Hepatocyte (in vitro differentiated cells): ENCODE results near the gene PIEZO1. TPM values are rescaled to one million over a fixed set of nuclear protein-coding genes. Genes with fewer than 3 reads are reported as not detected.

Source experiments
- DNase-seq: peaks from one replicate; pipeline ENCODE4 v3.0.0-alpha.2; 2016; ENCODE audit warnings: low spot score
- H2AFZ ChIP-seq: fragments of 200-600 bp; sonication (generic); 2 replicates; pipeline ENCODE4 v1.6.0; 2016; ENCODE audit warnings: antibody characterized with exemption, mild to moderate bottlenecking
- H3K27ac ChIP-seq: fragments of 200-600 bp; sonication (generic); 2 replicates; pipeline ENCODE4 v1.5.1; 2016; ENCODE audit warnings: mild to moderate bottlenecking
- H3K27me3 ChIP-seq: fragments of 200-600 bp; sonication (generic); 2 replicates; pipeline ENCODE4 v1.6.1; 2016
- H3K36me3 ChIP-seq: fragments of 200-600 bp; sonication (generic); replicated peaks from 2 replicates; pipeline ENCODE4 v1.5.1; 2016; ENCODE audit warnings: low read depth; ENCODE audit not compliant: insufficient read depth
- H3K4me1 ChIP-seq: fragments of 200-600 bp; sonication (generic); 2 replicates; pipeline ENCODE4 v1.5.1; 2016; ENCODE audit warnings: mild to moderate bottlenecking, moderate library complexity; ENCODE audit not compliant: insufficient read depth
- H3K4me2 ChIP-seq: fragments of 200-600 bp; sonication (generic); 2 replicates; pipeline ENCODE4 v1.6.0; 2016
- H3K4me3 ChIP-seq: fragments of 200-600 bp; sonication (generic); 2 replicates; pipeline ENCODE4 v1.5.1; 2016; ENCODE audit warnings: mild to moderate bottlenecking
- H3K79me2 ChIP-seq: fragments of 200-600 bp; sonication (generic); 2 replicates; pipeline ENCODE4 v1.6.0; 2017; ENCODE audit warnings: mild to moderate bottlenecking
- H3K9me2 ChIP-seq: fragments of 200-600 bp; sonication (generic); replicated peaks from 2 replicates; pipeline ENCODE4 v1.6.0; 2017; ENCODE audit warnings: mild to moderate bottlenecking; ENCODE audit not compliant: insufficient read depth
- H3K9me3 ChIP-seq: fragments of 200-600 bp; sonication (generic); 2 replicates; pipeline ENCODE4 v1.5.1; 2016; ENCODE audit warnings: low read depth, mild to moderate bottlenecking
- H4K20me1 ChIP-seq: fragments of 200-600 bp; sonication (generic); 2 replicates; pipeline ENCODE4 v1.6.0; 2016; ENCODE audit warnings: mild to moderate bottlenecking; ENCODE audit not compliant: insufficient read depth, poor library complexity, severe bottlenecking
- EZH2 ChIP-seq: fragments of 200-600 bp; sonication (generic); IDR thresholded peaks from 2 replicates; pipeline ENCODE4 v1.6.1; 2016; ENCODE audit warnings: antibody characterized with exemption, mild to moderate bottlenecking, borderline replicate concordance
- EZH2phosphoT487 ChIP-seq: fragments of 200-600 bp; sonication (generic); IDR thresholded peaks from one replicate; pipeline ENCODE4 v1.6.1; 2018; ENCODE audit warnings: antibody characterized with exemption, mild to moderate bottlenecking, low read depth, moderate library complexity; ENCODE audit not compliant: unreplicated experiment, severe bottlenecking
- WGBS: methylation state at CpG from one replicate; pipeline ENCODE4 v1.1.6; 2016; ENCODE audit warnings: low lambda C conversion rate; ENCODE audit errors: missing lambda C conversion rate; 5-methylcytosine and 5-hydroxymethylcytosine counted together
- polyA plus RNA-seq: library from polyadenylated mRNA; unstranded; fragments of >200 nt; fragmentation: Nextera tagmentation; extraction: Ambion mirVana; gene quantifications from 2 replicates; pipeline ENCODE4 v1.2.1, GENCODE V29; 2016
- total RNA-seq: library from RNA; depleted of rRNA; stranded (reverse); fragments of >200 nt; gene quantifications from 2 replicates; pipeline ENCODE4 v1.2.3, GENCODE V29; 2014
- TF ChIP-seq, protein P1 (sequence below): fragments of 200-600 bp; sonication (generic); IDR thresholded peaks from 2 replicates; pipeline ENCODE4 v1.5.1; 2016; ENCODE audit warnings: antibody characterized with exemption, mild to moderate bottlenecking; ENCODE audit not compliant: poor library complexity

Gene PIEZO1
- total and polyA plus RNA-seq, 2 experiments from 2014 or later = 70.6 to 77.0 TPM

- Histone ChIP-seq H3K27me3 (no peaks in the 10 kb centered on the region), H3K79me2 (no peaks in the 10 kb centered on the region), H2AFZ (no peak overlapping the region), H3K9me2 (no peaks in the 10 kb centered on the region), H4K20me1 (no peaks in the 10 kb centered on the region), H3K4me2 (no peak overlapping the region), H3K36me3 (no peaks in the 10 kb centered on the region), H3K4me3 (no peak overlapping the region), H3K4me1 (no peaks in the 10 kb centered on the region), H3K27ac (no peak overlapping the region), H3K9me3 (no peaks in the 10 kb centered on the region)
- no peak for DNase-seq
- TF ChIP-seq, protein P1, sequence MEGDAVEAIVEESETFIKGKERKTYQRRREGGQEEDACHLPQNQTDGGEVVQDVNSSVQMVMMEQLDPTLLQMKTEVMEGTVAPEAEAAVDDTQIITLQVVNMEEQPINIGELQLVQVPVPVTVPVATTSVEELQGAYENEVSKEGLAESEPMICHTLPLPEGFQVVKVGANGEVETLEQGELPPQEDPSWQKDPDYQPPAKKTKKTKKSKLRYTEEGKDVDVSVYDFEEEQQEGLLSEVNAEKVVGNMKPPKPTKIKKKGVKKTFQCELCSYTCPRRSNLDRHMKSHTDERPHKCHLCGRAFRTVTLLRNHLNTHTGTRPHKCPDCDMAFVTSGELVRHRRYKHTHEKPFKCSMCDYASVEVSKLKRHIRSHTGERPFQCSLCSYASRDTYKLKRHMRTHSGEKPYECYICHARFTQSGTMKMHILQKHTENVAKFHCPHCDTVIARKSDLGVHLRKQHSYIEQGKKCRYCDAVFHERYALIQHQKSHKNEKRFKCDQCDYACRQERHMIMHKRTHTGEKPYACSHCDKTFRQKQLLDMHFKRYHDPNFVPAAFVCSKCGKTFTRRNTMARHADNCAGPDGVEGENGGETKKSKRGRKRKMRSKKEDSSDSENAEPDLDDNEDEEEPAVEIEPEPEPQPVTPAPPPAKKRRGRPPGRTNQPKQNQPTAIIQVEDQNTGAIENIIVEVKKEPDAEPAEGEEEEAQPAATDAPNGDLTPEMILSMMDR = no peak
- TF ChIP-seq EZH2 (no peak), EZH2phosphoT487 (no peak)
- 89% methylated on average over 32 of the region's 32 CpGs for WGBS
These were observed 59.2 kb downstream of the PIEZO1 start for GRCh38 chr16:88725609-88726407.

DNA sequence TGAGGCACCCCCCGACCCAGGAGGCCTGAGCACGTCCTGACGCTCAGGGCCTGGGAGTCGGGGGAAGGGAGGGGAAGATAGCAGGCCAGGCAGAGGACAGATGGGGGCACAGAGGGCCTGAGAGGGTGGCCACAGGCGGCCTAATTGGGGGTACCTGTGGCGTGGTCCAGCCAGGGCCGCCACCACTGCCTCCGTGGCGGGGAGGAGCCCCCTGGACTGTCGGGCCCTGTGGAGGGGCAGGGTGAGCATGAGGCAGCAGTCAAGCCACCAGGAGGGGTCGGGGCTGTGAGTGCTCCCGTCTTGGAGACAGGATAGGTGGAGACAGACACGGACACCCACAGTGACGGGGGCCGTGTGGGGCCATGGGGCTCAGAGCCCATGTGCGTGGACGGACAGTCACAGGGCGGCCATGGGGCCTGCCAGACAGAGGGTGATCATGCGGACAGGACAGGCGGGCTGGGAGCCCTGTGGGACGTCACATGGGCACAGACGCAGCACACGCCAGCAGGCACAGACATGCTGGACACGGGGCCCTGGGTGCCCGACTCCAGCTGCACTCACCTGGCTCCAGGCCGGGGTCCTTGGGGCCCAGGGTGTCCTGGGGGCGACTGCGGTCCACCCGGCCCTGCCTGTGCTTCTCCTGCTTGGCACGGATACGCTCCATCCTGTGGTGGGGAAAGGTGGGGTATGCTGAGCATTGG, 60.0 kb downstream of the PIEZO1 start:
- WGBS = 91% methylated on average over 27 of the region's 31 CpGs
- Histone ChIP-seq H3K4me3 (no peak overlapping the region), H3K36me3 (no peaks in the 10 kb centered on the region), H3K4me2 (no peak overlapping the region), H2AFZ (no peak overlapping the region), H4K20me1 (no peaks in the 10 kb centered on the region), H3K9me2 (no peaks in the 10 kb centered on the region), H3K4me1 (no peaks in the 10 kb centered on the region), H3K27me3 (no peaks in the 10 kb centered on the region), H3K9me3 (no peaks in the 10 kb centered on the region), H3K27ac (no peak overlapping the region), H3K79me2 (no peaks in the 10 kb centered on the region)
- no peak for DNase-seq
- TF ChIP-seq, protein P1 = no peak
- TF ChIP-seq EZH2phosphoT487 (no peak), EZH2 (no peak)

GRCh38 chr16:88723911-88724310, 61.1 kb downstream of the PIEZO1 start:
- Histone ChIP-seq H3K4me1 (no peaks in the 10 kb centered on the region), H3K79me2 (no peaks in the 10 kb centered on the region), H3K9me2 (no peaks in the 10 kb centered on the region), H4K20me1 (no peaks in the 10 kb centered on the region), H3K4me3 (no peak overlapping the region), H3K36me3 (no peaks in the 10 kb centered on the region), H3K4me2 (no peak overlapping the region), H3K27ac (no peak overlapping the region), H3K9me3 (no peaks in the 10 kb centered on the region), H3K27me3 (no peaks in the 10 kb centered on the region), H2AFZ (no peak overlapping the region)
- DNase-seq = no peak
- TF ChIP-seq EZH2 (no peak), EZH2phosphoT487 (no peak)
- TF ChIP-seq, protein P1 = no peak
- WGBS = 99% methylated on average over 17 of the region's 17 CpGs
